Stimulated activated CD4-positive, alpha-beta T cell treated with anti-CD3 and anti-CD28 coated beads, Interleukin-4, amount 100 ng/mL, for 1 hour (primary cell): ENCODE measurements around the gene PLCH2.

Source experiments
- DNase-seq: peaks from one replicate; pipeline ENCODE4 v3.0.0-alpha.2; 2020

PLCH2 gene

GRCh38 chr1:2479186-2479585, 3.1 kb downstream of the PLCH2 start:
- no peak for DNase-seq

GRCh38 chr1:2479618-2480017, 3.5 kb downstream of the PLCH2 start:
- DNase-seq: no peak

- DNase-seq: no peak
Observed at GRCh38 chr1:2480236-2480985, 4.3 kb downstream of the PLCH2 start.

GRCh38 chr1:2480986-2481364, 4.9 kb downstream of the PLCH2 start:
- no peak for DNase-seq

- no peak for DNase-seq
Observed at GRCh38 chr1:2481885-2482284, 5.8 kb downstream of the PLCH2 start.

- no peak for DNase-seq
Observed at GRCh38 chr1:2482588-2482987, 6.5 kb downstream of the PLCH2 start.

GRCh38 chr1:2483026-2483425, 6.9 kb downstream of the PLCH2 start:
- no peak for DNase-seq

GRCh38 chr1:2483970-2484369, 7.9 kb downstream of the PLCH2 start:
- no peak for DNase-seq

GRCh38 chr1:2486041-2486440, 10.0 kb downstream of the PLCH2 start:
- DNase-seq: no peak

- no peak for DNase-seq
Observed at GRCh38 chr1:2486558-2486957, 10.5 kb downstream of the PLCH2 start.

- DNase-seq: no peak
Observed at GRCh38 chr1:2488688-2489087, 12.6 kb downstream of the PLCH2 start.

- no peak for DNase-seq
Observed at GRCh38 chr1:2489615-2490014, 13.5 kb downstream of the PLCH2 start.

GRCh38 chr1:2492091-2492490, 16.0 kb downstream of the PLCH2 start:
- no peak for DNase-seq

- no peak for DNase-seq
Observed at GRCh38 chr1:2493218-2493617, 17.1 kb downstream of the PLCH2 start.

GRCh38 chr1:2493691-2494322, 17.7 kb downstream of the PLCH2 start:
- no peak for DNase-seq

GRCh38 chr1:2494323-2494693, 18.2 kb downstream of the PLCH2 start:
- no peak for DNase-seq

- no peak for DNase-seq
Observed at GRCh38 chr1:2495026-2495425, 18.9 kb downstream of the PLCH2 start.

- no peak for DNase-seq
Observed at GRCh38 chr1:2495546-2495945, 19.5 kb downstream of the PLCH2 start.

GRCh38 chr1:2496087-2496622, 20.1 kb downstream of the PLCH2 start:
- DNase-seq: no peak

GRCh38 chr1:2496746-2497145, 20.7 kb downstream of the PLCH2 start:
- no peak for DNase-seq

GRCh38 chr1:2497891-2498290, 21.8 kb downstream of the PLCH2 start:
- no peak for DNase-seq

GRCh38 chr1:2498648-2499047, 22.6 kb downstream of the PLCH2 start:
- no peak for DNase-seq

- no peak for DNase-seq
Observed at GRCh38 chr1:2499260-2499659, 23.2 kb downstream of the PLCH2 start.

- no peak for DNase-seq
Observed at GRCh38 chr1:2499986-2500596, 24.0 kb downstream of the PLCH2 start.
